ENCODE results near the gene ETHE1. TPM values are rescaled to one million over a fixed set of nuclear protein-coding genes. Genes with fewer than 3 reads are reported as not detected.

The ETHE1 gene
- total RNA-seq, 1 donor from 2014 or later, result 16.3 TPM

DNA sequence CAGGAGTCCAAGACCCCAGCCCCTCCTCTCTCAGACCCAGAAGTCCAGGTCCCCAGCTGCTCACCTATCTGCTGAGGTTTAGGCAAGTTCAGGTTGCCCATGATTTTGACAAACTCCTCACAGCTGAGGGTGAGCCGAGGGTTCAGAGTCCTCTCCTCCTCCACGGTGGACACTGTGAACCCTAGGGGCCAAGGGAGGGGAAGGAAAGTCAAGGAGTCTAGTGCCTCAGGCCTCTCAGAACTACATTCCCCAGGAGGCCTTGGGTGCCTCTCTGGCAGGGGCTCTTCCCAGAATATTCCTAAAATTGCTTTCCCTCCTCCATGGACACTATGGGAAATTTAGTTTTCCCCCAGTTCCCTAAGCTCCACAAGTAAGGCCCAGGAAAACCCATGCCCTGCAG, 19.1 kb downstream of the ETHE1 start:
- DNase-seq (no peak), ATAC-seq (ENCODE audit: low read depth) (no peak)
- Mint-ChIP-seq H3K27ac (no peak overlapping the region), H3K27me3 (no peaks in the 10 kb centered on the region), H3K4me3 (no peak overlapping the region), H3K4me1 (peaks cover 18% of the 10 kb centered on the region), H3K9me3 (no peaks in the 10 kb centered on the region), H3K36me3 (ENCODE audit: low read depth) (peaks cover 29% of the 10 kb centered on the region)
- ChIA-PET POLR2A (no interaction called here), CTCF (no interaction called here)
- TF ChIP-seq, protein P1, sequence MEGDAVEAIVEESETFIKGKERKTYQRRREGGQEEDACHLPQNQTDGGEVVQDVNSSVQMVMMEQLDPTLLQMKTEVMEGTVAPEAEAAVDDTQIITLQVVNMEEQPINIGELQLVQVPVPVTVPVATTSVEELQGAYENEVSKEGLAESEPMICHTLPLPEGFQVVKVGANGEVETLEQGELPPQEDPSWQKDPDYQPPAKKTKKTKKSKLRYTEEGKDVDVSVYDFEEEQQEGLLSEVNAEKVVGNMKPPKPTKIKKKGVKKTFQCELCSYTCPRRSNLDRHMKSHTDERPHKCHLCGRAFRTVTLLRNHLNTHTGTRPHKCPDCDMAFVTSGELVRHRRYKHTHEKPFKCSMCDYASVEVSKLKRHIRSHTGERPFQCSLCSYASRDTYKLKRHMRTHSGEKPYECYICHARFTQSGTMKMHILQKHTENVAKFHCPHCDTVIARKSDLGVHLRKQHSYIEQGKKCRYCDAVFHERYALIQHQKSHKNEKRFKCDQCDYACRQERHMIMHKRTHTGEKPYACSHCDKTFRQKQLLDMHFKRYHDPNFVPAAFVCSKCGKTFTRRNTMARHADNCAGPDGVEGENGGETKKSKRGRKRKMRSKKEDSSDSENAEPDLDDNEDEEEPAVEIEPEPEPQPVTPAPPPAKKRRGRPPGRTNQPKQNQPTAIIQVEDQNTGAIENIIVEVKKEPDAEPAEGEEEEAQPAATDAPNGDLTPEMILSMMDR (IDR thresholded peaks at IDR 0.05), result no peak
- intact Hi-C loops (cut with micrococcal nuclease), result no loop called here

DNA sequence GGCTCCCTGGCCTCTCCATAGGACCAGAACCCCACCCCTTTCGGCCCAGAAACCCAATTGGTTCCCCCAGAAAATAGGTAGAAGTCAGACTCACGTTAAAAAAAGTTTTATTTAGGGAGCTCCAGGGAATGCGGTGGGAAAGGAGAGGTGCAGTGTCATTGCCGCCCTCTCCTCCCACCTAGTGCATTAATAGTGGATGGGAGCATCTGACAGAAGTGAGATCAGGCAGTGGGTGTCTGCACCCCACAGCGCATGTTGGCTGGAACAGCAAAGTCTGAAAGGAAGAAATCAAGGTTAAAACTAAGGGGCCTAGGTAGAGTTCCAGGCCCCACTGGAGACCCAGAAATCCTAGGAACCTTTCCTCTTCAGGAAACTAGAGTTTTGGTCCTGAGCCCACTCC, 20.4 kb downstream of the ETHE1 start:
- ChIA-PET POLR2A (no interaction called here), CTCF (interaction anchor here (0.7 kb wide), 1 partner anchor 12 kb away, joined by 3 read pairs; no protein-coding TSS in a partner anchor)
- H3K36me3 Mint-ChIP-seq (ENCODE audit: low read depth), result peaks cover 31% of the 10 kb centered on the region
- no peaks in the 10 kb centered on the region for H3K27me3 Mint-ChIP-seq
- ATAC-seq (ENCODE audit: low read depth) (no peak), DNase-seq (no peak)
- H3K4me3 Mint-ChIP-seq, result no peak overlapping the region
- TF ChIP-seq, protein P1 (IDR thresholded peaks at IDR 0.05), result no peak
- no peak overlapping the region for H3K27ac Mint-ChIP-seq
- intact Hi-C loops (cut with micrococcal nuclease), result no loop called here
- H3K9me3 Mint-ChIP-seq, result no peaks in the 10 kb centered on the region
- H3K4me1 Mint-ChIP-seq, result peaks cover 21% of the 10 kb centered on the region

DNA sequence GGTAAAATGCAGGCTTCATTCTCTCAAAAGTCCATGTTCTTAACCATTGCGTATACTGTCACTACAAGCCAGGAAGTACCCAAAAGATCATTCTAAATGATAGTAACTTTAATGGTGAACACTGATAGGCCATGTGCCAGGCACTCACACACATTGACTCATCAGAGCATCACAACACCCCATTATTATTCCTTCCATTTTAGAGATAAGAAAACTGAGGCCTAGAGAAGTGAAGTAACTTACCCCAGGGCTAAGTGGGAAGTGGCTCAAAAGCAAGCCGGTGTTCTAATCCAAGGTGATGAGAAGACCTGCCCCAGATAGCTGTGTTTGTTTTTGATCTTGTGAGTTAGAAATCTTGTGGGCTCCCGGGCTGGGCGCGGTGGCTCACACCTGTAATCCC, 21.1 kb downstream of the ETHE1 start:
- no peaks in the 10 kb centered on the region for H3K9me3 Mint-ChIP-seq
- H3K4me1 Mint-ChIP-seq, result peaks cover 21% of the 10 kb centered on the region
- peak overlapping the region; percentile 19 for H3K4me3 Mint-ChIP-seq
- ChIA-PET CTCF (interaction anchor here (2.6 kb wide), 1 partner anchor 59 kb away, joined by 14 read pairs; no protein-coding TSS in a partner anchor), POLR2A (interaction anchor here (2.9 kb wide), 1 partner anchor 42 kb away, joined by 49 read pairs; no protein-coding TSS in a partner anchor)
- H3K27ac Mint-ChIP-seq, result no peak overlapping the region
- TF ChIP-seq, protein P1 (IDR thresholded peaks at IDR 0.05), result no peak
- ATAC-seq (ENCODE audit: low read depth) (no peak), DNase-seq (no peak)
- H3K27me3 Mint-ChIP-seq, result no peaks in the 10 kb centered on the region
- H3K36me3 Mint-ChIP-seq (ENCODE audit: low read depth), result peaks cover 30% of the 10 kb centered on the region
- intact Hi-C loops (cut with micrococcal nuclease), result loop anchor here (2.0 kb wide), 2 partner anchors 13 to 21 kb away; partner anchors contain the start of gene ETHE1

DNA sequence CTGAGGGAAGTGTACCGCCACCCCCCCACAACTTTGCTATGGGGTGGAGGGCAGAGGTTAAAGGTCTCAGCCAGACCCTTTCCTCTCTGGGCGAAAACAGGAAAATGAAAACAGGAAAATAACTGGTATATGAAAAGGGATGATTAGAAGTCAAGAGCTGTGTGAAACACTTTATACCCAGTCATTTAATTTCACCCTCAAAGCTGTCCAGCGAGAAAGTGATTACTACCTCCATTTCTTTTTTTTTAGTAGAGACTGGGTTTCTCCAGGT, 21.9 kb downstream of the ETHE1 start:
- H3K9me3 Mint-ChIP-seq, result no peaks in the 10 kb centered on the region
- peak overlapping the region; percentile 46 for H3K4me3 Mint-ChIP-seq
- CTCF ChIA-PET, result interaction anchor here (1.3 to 2.6 kb wide), 4 partner anchors 14 to 90 kb away, joined by 3 to 14 read pairs (median 5); no protein-coding TSS in a partner anchor
- POLR2A ChIA-PET, result interaction anchor here (0.5 to 2.9 kb wide), 15 partner anchors 8 to 1186 kb away, joined by 3 to 49 read pairs (median 6); partner anchors contain the start of genes ETHE1, SMG9, ZNF45 and ZNF575
- H3K36me3 Mint-ChIP-seq (ENCODE audit: low read depth), result peaks cover 25% of the 10 kb centered on the region
- no peaks in the 10 kb centered on the region for H3K27me3 Mint-ChIP-seq
- peak overlapping the region; percentile 62 for H3K27ac Mint-ChIP-seq
- peaks cover 21% of the 10 kb centered on the region for H3K4me1 Mint-ChIP-seq
- ATAC-seq (ENCODE audit: low read depth) (no peak), DNase-seq (no peak)
- TF ChIP-seq, protein P1 (IDR thresholded peaks at IDR 0.05), result no peak
- intact Hi-C loops (cut with micrococcal nuclease), result loop anchor here (2.0 kb wide), 2 partner anchors 14 to 22 kb away; partner anchors contain the start of gene ETHE1

DNA sequence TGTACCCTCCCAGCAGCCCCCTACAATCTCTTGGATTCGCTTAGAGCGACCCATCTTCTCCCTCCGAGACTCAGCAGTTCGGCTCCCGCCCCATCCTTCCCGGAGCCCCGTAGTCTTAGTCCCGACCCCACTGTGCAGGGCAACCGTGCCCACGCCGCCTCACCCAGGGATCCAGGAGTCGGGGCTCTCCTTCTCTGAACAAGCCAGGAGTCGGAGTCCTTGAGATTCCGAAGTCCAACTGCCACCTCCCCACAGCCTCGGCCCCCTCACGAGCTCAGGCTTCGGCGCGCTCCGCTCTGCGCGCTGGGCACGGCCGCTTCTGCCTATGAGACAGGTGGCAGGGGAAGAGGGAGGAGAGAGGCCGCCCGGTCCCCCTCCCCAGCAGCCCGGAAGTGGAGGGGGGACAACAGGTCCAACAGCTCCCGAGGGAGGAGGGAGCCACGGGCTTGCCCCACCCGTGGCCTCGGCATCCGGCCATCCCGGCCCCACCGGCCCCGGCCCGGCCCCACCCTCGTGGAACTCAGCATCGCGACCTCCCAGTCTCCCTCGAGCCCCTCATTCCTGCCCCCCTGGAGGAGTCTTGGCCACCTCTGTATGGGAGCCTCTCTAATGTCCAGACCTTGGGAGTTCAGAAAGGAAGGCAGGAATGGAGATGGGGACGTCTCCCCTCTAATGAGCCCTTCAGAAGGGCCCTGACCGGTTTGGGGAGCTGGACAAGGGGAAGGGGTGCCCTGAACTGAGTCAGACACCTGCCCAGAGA, 22.4 kb downstream of the ETHE1 start, which contains the start of gene PHLDB3:
Gene PHLDB3, minus strand, starts transcription at position 321 of the 760 bp plus-strand sequence. CDS start 628 bp downstream, outside the sequence.
- ChIA-PET CTCF (interaction anchor here (0.9 to 2.6 kb wide), 6 partner anchors 14 to 90 kb away, joined by 3 to 14 read pairs (median 4); no protein-coding TSS in a partner anchor), POLR2A (interaction anchor here (0.5 to 2.9 kb wide), 27 partner anchors 9 to 1187 kb away, joined by 3 to 49 read pairs (median 5); partner anchors contain the start of genes ETHE1, SMG9, ZNF45 and ZNF575)
- peaks cover 21% of the 10 kb centered on the region for H3K36me3 Mint-ChIP-seq (ENCODE audit: low read depth)
- DNase-seq (no peak), ATAC-seq (ENCODE audit: low read depth) (peak; percentile 30)
- H3K4me3 Mint-ChIP-seq, result peak within 1 kb of the TSS; percentile 96
- intact Hi-C loops (cut with micrococcal nuclease), result loop anchor here (1.0 to 2.0 kb wide), 6 partner anchors 14 to 57 kb away; partner anchors contain the start of genes ETHE1 and ZNF575
- TF ChIP-seq, protein P1 (IDR thresholded peaks at IDR 0.05), result no peak
- no peaks in the 10 kb centered on the region for H3K27me3 Mint-ChIP-seq
- H3K27ac Mint-ChIP-seq, result peak within 1 kb of the TSS; percentile 96
- peaks cover 19% of the 10 kb centered on the region for H3K4me1 Mint-ChIP-seq
- H3K9me3 Mint-ChIP-seq, result no peaks in the 10 kb centered on the region
